ENCODE results near the gene PAPPA. TPM values are rescaled to one million over a fixed set of nuclear protein-coding genes. Genes with fewer than 3 reads are reported as not detected.

Gene PAPPA
- total RNA-seq, 6 experiments from 2014 or later: 0.07 to 0.50 (median 0.32) TPM

DNA sequence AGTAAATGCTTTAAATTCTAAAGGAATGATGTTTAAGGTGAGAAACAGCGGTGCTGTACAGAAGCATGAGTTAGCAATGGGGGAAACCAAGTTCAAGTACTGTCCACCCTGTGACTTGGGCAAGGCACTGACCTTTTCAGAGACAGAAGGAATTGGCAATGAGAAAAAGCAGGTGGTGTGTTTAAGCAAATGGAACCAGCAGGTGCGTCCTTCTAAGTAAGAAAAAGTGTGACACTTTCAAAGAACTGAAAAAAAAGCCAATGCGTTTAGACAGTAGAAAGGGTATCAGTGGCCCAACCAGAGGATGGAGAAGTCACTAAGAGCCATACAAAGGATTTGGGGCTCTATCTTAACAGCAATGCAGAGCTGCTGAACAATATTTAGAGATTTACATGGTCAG lies 250.6 kb downstream of the PAPPA start:
- ATAC-seq (no peak), DNase-seq (no peak)
- no peak for TF ChIP-seq POLR2A (IDR thresholded peaks at IDR 0.05)
- TF ChIP-seq, protein P1, sequence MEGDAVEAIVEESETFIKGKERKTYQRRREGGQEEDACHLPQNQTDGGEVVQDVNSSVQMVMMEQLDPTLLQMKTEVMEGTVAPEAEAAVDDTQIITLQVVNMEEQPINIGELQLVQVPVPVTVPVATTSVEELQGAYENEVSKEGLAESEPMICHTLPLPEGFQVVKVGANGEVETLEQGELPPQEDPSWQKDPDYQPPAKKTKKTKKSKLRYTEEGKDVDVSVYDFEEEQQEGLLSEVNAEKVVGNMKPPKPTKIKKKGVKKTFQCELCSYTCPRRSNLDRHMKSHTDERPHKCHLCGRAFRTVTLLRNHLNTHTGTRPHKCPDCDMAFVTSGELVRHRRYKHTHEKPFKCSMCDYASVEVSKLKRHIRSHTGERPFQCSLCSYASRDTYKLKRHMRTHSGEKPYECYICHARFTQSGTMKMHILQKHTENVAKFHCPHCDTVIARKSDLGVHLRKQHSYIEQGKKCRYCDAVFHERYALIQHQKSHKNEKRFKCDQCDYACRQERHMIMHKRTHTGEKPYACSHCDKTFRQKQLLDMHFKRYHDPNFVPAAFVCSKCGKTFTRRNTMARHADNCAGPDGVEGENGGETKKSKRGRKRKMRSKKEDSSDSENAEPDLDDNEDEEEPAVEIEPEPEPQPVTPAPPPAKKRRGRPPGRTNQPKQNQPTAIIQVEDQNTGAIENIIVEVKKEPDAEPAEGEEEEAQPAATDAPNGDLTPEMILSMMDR (IDR thresholded peaks at IDR 0.05): no peak
- no peak overlapping the region for H3K27ac ChIP-seq
- WGBS (ENCODE audit: insufficient coverage, low coverage, low lambda C conversion rate, missing lambda C conversion rate): 95% methylated on average over 2 of the region's 3 CpGs
- intact Hi-C loops (cut with DNase I): no loop called here
- H3K27me3 ChIP-seq: no peaks in the 10 kb centered on the region
- H3K4me3 ChIP-seq: no peak overlapping the region
- H3K36me3 ChIP-seq: no peaks in the 10 kb centered on the region
- no peaks in the 10 kb centered on the region for H3K4me1 ChIP-seq
- H3K9me3 ChIP-seq: no peaks in the 10 kb centered on the region

- H3K27me3 ChIP-seq: no peaks in the 10 kb centered on the region
- TF ChIP-seq, protein P1 (IDR thresholded peaks at IDR 0.05): no peak
- no peak overlapping the region for H3K27ac ChIP-seq
- no peak overlapping the region for H3K4me3 ChIP-seq
- ATAC-seq (no peak), DNase-seq (no peak)
- no peaks in the 10 kb centered on the region for H3K4me1 ChIP-seq
- no peaks in the 10 kb centered on the region for H3K9me3 ChIP-seq
- H3K36me3 ChIP-seq: no peaks in the 10 kb centered on the region
- 100% methylated on average over 1 of the region's 1 CpG for WGBS (ENCODE audit: insufficient coverage, low coverage, low lambda C conversion rate, missing lambda C conversion rate)
- intact Hi-C loops (cut with DNase I): no loop called here
These were observed 251.7 kb downstream of the PAPPA start for GRCh38 chr9:116405321-116405720.

GRCh38 chr9:116406469-116406868 lies 252.9 kb downstream of the PAPPA start:
- H3K4me1 ChIP-seq: no peaks in the 10 kb centered on the region
- DNase-seq (no peak), ATAC-seq (no peak)
- H3K9me3 ChIP-seq: no peaks in the 10 kb centered on the region
- TF ChIP-seq, protein P1 (IDR thresholded peaks at IDR 0.05): no peak
- no peak for TF ChIP-seq POLR2A (IDR thresholded peaks at IDR 0.05)
- H3K27ac ChIP-seq: no peak overlapping the region
- H3K4me3 ChIP-seq: no peak overlapping the region
- 85% methylated on average over 2 of the region's 2 CpGs for WGBS (ENCODE audit: insufficient coverage, low coverage, low lambda C conversion rate, missing lambda C conversion rate)
- no peaks in the 10 kb centered on the region for H3K27me3 ChIP-seq
- H3K36me3 ChIP-seq: no peaks in the 10 kb centered on the region
- intact Hi-C loops (cut with DNase I): no loop called here

- Histone ChIP-seq H3K4me3 (no peak overlapping the region), H3K27ac (no peak overlapping the region), H3K4me1 (no peaks in the 10 kb centered on the region), H3K9me3 (no peaks in the 10 kb centered on the region), H3K27me3 (no peaks in the 10 kb centered on the region), H3K36me3 (no peaks in the 10 kb centered on the region)
- 83% methylated on average over 2 of the region's 2 CpGs for WGBS (ENCODE audit: insufficient coverage, low coverage, low lambda C conversion rate, missing lambda C conversion rate)
- TF ChIP-seq POLR2A (IDR thresholded peaks at IDR 0.05): no peak
- TF ChIP-seq, protein P1 (IDR thresholded peaks at IDR 0.05): no peak
- no peak for ATAC-seq
- DNase-seq: no peak
- intact Hi-C loops (cut with DNase I): no loop called here
These were observed 255.5 kb downstream of the PAPPA start for GRCh38 chr9:116409129-116409528.

- intact Hi-C loops (cut with DNase I): no loop called here
- WGBS (ENCODE audit: insufficient coverage, low coverage, low lambda C conversion rate, missing lambda C conversion rate): 68% methylated on average over 6 of the region's 6 CpGs
- Histone ChIP-seq H3K4me3 (no peak overlapping the region), H3K27ac (no peak overlapping the region), H3K9me3 (no peaks in the 10 kb centered on the region), H3K27me3 (no peaks in the 10 kb centered on the region), H3K36me3 (no peaks in the 10 kb centered on the region), H3K4me1 (no peaks in the 10 kb centered on the region)
- no peak for DNase-seq
- ATAC-seq: no peak
- TF ChIP-seq POLR2A (IDR thresholded peaks at IDR 0.05): no peak
- TF ChIP-seq, protein P1 (IDR thresholded peaks at IDR 0.05): no peak
These were observed 256.0 kb downstream of the PAPPA start for GRCh38 chr9:116409638-116410037.
